SH-SY5Y (cell line): ENCODE measurements around the gene EXOC3.

ENCODE experiments used
- GATA2 ChIP-seq: IDR thresholded peaks from 2 replicates; pipeline ENCODE4 v1.6.1; 2011; ENCODE audit warnings: mild to moderate bottlenecking, low read depth, low read length
- GATA3 ChIP-seq: IDR thresholded peaks from 2 replicates; pipeline ENCODE4 v1.6.1; 2011; ENCODE audit warnings: low read depth, mild to moderate bottlenecking, low read length, moderate library complexity

- TF ChIP-seq GATA3, result no peak
- TF ChIP-seq GATA2, result no peak
These were observed 2.4 kb upstream of the EXOC3 start for GRCh38 chr5:440401-441201.
